NCI-H2081 (cell line): ENCODE data around the gene FLYWCH1.
A peak's percentile ranks its signal among the peaks of the same experiment; 100 is the strongest.

Source experiments
- DNase-seq, 2 experiments: peaks; one replicate each; lab custom pipeline; 2025; lab: John Stamatoyannopoulos, UW

FLYWCH1 gene

GRCh38 chr16:2911638-2912329 lies at the start of gene FLYWCH1:
FLYWCH1 (plus strand) TSS chr16:2911931; CDS start chr16:2929686, 17,755 bp downstream.
- DNase-seq = peak; percentile 97 to 98

GRCh38 chr16:2865651-2866050 lies 46.1 kb upstream of the FLYWCH1 start:
- no peak for DNase-seq

GRCh38 chr16:2866431-2866830 lies 45.3 kb upstream of the FLYWCH1 start:
- no peak for DNase-seq

DNA sequence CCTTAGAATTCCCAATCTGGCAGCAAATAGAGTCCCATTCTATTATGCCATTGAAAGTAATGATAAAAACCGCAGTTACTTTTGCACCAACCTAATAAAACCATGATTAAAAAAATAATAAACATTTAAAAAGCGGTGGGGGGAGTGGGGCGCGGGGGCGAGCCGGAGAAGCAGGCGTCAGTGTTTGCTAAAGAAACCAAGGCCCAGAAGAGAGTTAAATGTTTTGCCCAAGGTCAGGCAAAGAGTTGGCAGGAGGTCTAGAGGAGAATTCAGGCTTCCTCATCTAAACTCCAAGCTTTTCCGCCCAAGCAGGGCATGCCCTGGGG lies 44.1 kb upstream of the FLYWCH1 start:
- DNase-seq = no peak

GRCh38 chr16:2867987-2868789 lies 43.5 kb upstream of the FLYWCH1 start:
- DNase-seq = peak; percentile 90 to 92

DNA sequence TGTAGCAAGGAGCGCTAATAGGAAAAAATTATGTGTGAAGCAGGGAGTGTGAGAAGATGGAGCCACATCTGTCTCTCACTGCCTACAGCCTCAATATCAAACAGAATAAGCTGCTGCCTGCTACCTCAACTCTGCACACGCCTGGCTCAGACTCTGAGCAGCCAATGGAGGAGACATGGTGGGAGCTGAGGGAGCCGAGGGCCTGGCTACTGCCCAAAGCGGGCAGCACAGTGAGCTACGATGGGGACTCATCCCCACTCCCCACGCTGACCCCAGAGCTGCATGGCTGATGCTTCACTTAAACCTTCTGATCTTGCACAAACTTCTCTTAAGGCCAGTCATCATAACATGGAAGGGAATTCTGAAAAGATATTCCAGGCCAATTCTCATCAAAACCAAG lies 39.8 kb upstream of the FLYWCH1 start:
- DNase-seq = no peak

DNA sequence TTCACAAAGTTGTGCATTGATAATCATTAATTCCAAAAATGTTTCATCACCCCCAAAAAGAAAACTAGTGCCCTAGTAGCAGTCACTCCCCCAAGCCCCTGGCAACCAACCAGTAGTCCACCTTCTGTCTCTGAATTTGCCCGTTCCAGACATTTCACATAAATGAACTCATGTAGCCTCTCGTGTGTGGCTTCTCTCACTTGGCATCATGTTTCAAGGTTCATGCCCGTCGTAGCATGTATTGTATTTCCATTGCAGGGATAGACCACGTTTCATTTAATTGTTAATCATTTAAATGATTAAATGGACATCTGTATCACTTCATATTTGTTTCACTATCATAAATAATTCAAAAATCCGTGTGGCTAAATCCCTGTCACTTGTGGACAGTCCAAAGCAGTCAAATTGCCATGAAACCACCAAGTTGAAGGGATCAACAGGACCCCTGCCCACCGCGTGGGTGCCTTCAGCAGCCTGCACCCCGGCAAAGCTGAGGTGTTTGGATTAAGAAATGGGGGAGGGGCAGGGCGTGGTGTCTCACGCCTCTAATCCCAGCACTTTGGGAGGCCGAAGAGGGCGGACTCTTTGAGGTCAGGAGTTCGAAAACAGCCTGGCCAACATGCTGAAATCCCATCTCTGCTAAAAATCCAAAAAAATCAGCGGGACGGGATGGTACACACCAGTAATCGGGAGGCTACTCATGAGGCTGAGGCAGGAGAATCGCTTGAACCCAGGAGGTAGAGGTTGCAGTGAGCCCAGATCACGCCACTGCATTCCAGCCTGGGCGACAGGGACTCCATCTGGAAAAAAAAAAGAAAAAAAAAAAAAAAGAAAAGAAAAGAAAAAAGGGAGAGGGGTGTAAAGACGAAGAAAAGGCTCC lies 37.5 kb upstream of the FLYWCH1 start:
- DNase-seq = no peak

DNA sequence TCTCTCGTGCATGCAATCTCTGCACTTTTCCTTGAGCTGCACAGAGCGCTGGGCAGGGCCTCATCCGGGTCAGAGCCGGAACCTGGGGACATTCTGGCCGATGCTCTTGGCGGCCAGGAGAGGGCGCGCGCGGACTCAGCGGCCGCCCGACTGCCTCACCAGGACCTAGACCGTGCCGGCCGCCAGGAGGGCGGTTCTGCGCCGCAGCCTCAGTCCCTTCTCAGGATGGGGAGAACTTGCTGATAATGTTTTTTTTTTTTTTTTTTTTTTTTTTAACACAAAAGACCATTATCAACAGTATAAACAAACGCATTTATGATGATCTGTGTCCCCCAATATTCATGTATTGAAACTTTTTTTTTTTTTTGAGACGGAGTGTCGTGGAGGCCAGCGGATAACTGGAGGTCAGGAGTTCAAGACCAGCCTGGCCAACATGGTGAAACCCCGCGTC lies 36.8 kb upstream of the FLYWCH1 start:
- DNase-seq = peak; percentile 72 to 76

GRCh38 chr16:2879854-2880508 lies 31.8 kb upstream of the FLYWCH1 start:
- no peak for DNase-seq

DNA sequence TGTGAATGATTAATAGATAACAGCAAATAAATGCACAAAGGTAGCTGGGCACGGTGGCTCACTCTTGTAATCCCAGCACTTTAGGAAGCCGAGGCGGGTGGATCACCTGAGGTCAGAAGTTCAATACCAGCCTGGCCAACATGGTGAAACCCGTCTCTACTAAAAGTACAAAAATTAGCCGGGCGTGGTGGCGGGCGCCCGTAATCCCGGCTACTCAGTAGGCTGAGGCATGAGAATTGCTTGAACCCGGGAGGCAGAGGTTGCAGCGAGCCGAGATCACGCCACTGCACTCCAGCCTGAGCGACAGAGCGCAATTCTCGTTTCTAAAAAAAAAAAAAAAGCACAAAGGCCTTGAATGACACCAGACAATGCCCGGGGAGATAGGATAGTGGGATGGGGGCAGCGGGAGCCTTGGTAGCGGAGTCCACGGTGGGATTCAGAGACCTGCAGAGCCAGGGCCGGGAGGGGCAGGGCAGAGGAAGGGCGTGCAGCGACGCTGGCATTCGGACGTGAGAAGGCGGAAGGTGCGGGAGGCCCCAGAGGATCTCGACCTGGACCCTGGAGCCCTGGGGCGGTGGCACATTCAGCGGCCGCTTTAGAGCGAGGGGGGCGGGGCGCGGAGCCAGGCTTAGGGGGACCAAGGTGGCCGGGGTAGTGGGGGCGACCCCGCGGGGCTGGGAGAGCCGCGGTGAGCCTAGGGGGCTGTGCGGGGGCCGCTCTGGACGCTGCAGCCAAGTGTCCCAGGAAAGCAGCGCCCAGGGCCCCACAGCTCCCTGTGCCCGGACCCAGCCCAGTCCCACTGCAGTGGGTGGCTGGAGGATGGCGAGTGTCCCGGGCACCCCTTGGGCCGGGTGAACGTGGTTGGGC lies 29.7 kb upstream of the FLYWCH1 start:
- peak in 1 of 2 experiments; percentile 11 for DNase-seq

- peak; percentile 98 for DNase-seq
Measured at GRCh38 chr16:2882650-2883457, 28.9 kb upstream of the FLYWCH1 start, which contains the start of gene FLYWCH2. FLYWCH2 (plus strand) TSS chr16:2883215; CDS start chr16:2896450, 13,235 bp downstream.

GRCh38 chr16:2883458-2883908 lies 28.2 kb upstream of the FLYWCH1 start:
- DNase-seq = no peak

DNA sequence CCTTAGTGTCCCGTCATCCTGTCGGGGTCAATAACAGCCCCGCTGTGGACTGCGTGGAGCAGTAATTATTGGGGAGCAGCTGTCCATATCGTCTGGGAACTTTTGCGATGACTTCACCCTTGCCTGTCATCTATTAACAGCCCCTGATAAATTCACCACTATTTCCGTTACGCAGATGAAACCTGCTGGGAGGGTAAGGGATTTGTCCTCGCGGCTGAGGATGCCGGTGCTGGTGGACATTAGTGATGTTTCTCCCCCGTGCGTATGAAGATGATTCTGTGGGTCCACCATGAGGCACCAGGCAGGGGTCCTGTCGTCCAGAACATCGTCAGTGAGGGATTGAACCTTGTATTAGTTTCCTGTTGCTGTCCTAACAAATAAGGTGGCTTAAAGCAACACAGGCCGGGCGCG lies 27.7 kb upstream of the FLYWCH1 start:
- peak in 1 of 2 experiments; percentile 10 for DNase-seq

DNA sequence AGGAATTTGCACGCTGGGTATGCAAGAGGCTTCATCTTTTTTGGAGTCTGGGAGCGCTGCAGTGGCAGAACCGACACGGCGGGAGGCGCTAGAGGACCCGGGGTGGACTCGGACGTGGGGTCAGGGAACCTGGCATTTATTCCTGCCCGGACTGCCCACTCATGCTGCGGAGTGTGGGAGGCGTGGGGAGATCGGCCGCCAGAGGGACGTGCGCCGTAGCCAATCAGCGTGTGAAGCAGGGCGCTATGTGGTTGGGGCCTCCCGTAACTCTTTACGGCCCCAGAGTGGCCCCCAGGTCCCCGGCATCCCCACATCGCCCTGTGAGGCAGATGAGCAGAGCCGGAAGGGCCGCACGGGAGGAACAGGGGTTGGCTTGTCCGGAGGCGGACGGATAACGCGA lies 17.5 kb upstream of the FLYWCH1 start:
- DNase-seq = no peak

GRCh38 chr16:2895813-2896212 lies 15.9 kb upstream of the FLYWCH1 start:
- no peak for DNase-seq

- DNase-seq = no peak
Measured at GRCh38 chr16:2896480-2897010, 15.2 kb upstream of the FLYWCH1 start.

DNA sequence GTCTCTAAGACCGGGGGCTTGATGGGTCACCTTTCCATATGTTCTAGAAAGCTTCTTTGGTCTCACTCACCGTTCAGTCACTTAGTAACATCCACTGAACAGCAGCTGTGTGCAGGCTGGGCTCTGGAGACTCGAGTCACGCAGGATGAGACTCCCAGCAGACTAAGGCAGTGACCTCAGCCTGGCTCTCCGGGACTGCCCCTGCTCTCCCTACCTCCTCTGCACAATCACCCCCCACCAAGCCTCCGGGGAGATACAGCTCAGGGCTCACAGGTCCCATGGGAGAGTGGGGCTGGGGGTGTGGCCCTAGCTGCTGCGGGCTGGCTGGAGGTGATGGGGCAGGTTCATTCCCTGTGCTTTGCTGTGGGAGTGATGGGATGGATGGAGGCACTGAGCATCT lies 14.6 kb upstream of the FLYWCH1 start:
- no peak for DNase-seq

DNA sequence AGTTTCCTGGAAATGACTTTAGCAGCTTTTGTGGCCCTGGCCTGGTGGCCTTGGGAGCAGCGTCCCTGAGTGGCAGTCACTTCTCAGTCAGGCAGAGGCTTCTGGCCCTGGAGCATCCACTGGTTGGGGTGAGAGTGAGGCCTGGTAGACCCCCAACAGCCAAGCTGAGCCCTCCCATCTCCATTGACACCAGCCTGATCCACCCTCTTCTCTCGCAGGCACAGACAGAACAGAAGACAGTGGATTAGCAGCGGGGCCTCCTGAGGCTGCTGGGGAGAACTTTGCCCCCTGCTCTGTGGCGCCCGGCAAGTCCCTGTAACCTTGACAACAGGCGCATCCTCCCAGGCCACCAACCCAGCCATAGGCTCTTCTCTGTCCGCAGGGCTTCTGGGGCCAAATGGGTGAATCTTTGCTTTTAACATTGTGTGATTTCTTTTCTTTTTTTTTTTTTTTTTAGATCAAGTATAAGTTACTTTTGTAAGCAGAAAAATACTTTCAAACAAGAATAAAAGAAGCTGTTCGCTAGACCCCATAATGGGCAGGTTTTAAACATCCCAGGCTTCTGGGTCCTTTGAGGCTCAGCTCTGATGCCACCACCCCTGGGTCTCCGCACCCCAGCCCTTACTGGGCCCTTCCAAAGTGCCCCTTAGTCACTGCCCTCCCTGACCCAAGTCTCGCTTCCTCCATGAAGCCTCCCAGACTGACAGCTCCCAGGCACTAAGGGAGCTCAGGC lies 12.7 kb upstream of the FLYWCH1 start:
- DNase-seq = no peak

GRCh38 chr16:2899564-2900072 lies 12.1 kb upstream of the FLYWCH1 start:
- no peak for DNase-seq
